GM12878 (cell line): ENCODE data around the gene ZNF415.

Experiments used
- CHD2 ChIP-seq: IDR thresholded peaks from 2 replicates; pipeline ENCODE4 v1.6.1; 2011; ENCODE audit warnings: low read depth, low read length, improper control_type of control experiment, borderline replicate concordance
- CREB1 ChIP-seq: IDR thresholded peaks from 2 replicates; pipeline ENCODE4 v1.6.1; 2012; ENCODE audit warnings: low read depth, mild to moderate bottlenecking, inconsistent platforms
- EZH2 ChIP-seq: IDR thresholded peaks from 2 replicates; pipeline ENCODE4 v1.6.1; 2012; ENCODE audit warnings: low read depth, mild to moderate bottlenecking, control low read depth, inconsistent platforms, low read length, borderline replicate concordance; ENCODE audit not compliant: control insufficient read depth
- FOS ChIP-seq: IDR thresholded peaks from 3 replicates; pipeline ENCODE4 v1.6.1; 2011; ENCODE audit warnings: borderline replicate concordance; ENCODE audit not compliant: insufficient read length; ENCODE audit errors: extremely low read depth
- POLR2AphosphoS5 ChIP-seq: IDR thresholded peaks from 2 replicates; pipeline ENCODE4 v1.6.1; 2011; ENCODE audit warnings: mild to moderate bottlenecking, low read length, inconsistent platforms
- TARDBP ChIP-seq: IDR thresholded peaks from 2 replicates; pipeline ENCODE4 v1.6.1; 2016; ENCODE audit warnings: borderline replicate concordance
- TCF12 ChIP-seq: IDR thresholded peaks from 2 replicates; pipeline ENCODE4 v1.6.1; 2011; ENCODE audit warnings: low read depth, mild to moderate bottlenecking, low read length
- TF ChIP-seq, protein P1 (sequence below), 3 experiments: IDR thresholded peaks in 2 of 3; conservative IDR thresholded peaks in 1 of 3; 2 replicates each; pipeline ENCODE4 v1.5.1; 2011; ENCODE audit warnings: low read depth in 3 of 3, low read length in 3 of 3, mild to moderate bottlenecking in 3 of 3, control low read depth in 2 of 3, moderate library complexity in 2 of 3, inconsistent platforms in 1 of 3, mixed read lengths in 1 of 3; ENCODE audit not compliant: control insufficient read depth in 2 of 3, insufficient read depth in 1 of 3; ENCODE audit errors: extremely low read depth in 1 of 3

DNA sequence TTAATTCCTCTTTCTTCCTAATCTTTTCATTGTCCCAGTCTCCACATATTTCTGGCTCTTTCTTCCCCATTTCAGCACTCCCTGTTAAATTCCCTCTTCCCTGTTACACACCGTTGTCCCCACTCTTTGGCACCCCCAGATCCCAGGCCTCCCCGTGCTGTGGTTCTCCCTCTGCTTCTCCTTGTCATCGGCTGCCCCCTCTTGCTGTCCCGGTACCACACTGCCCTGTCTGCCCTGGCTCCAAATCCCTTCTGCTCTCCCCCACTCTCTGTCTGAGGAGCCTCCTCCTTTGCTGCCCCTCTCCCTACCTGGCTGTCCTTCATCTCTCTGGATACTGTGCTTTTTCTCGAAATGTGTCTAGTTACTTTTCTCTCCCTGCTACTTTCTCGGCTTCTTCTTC is 983 bp downstream of the ZNF415 start:
- TF ChIP-seq EZH2 (no peak), POLR2AphosphoS5 (no peak), TCF12 (no peak), CHD2 (no peak), FOS (no peak), TARDBP (no peak), CREB1 (no peak)
- TF ChIP-seq, protein P1, sequence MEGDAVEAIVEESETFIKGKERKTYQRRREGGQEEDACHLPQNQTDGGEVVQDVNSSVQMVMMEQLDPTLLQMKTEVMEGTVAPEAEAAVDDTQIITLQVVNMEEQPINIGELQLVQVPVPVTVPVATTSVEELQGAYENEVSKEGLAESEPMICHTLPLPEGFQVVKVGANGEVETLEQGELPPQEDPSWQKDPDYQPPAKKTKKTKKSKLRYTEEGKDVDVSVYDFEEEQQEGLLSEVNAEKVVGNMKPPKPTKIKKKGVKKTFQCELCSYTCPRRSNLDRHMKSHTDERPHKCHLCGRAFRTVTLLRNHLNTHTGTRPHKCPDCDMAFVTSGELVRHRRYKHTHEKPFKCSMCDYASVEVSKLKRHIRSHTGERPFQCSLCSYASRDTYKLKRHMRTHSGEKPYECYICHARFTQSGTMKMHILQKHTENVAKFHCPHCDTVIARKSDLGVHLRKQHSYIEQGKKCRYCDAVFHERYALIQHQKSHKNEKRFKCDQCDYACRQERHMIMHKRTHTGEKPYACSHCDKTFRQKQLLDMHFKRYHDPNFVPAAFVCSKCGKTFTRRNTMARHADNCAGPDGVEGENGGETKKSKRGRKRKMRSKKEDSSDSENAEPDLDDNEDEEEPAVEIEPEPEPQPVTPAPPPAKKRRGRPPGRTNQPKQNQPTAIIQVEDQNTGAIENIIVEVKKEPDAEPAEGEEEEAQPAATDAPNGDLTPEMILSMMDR (IDR thresholded peaks at IDR 0.05 in 2 of 3, conservative IDR thresholded peaks at IDR 0.05 in 1 of 3; ENCODE audit: control insufficient read depth in 2 of 3, extremely low read depth in 1 of 3, insufficient read depth in 1 of 3, low read depth in 3 of 3, low read length in 3 of 3) = no peak
